IMR-90 (cell line): ENCODE data around the gene KRTAP10-1. TPM values are rescaled to one million over a fixed set of nuclear protein-coding genes. Genes with fewer than 3 reads are reported as not detected.

Experiments used
- ATAC-seq: fragments of 200-7000 bp; cut with Tn5 transposase; 2 replicates; pipeline ENCODE4 v1.9.1; 2020; ENCODE audit warnings: low read depth, mild to moderate bottlenecking, moderate library complexity
- BruUV-seq: library from RNA; stranded (reverse); fragments of 400-500 nt; replicated peaks from 2 replicates; lab custom pipeline; 2021; lab: Mats Ljungman, UMichigan
- CTCF ChIA-PET: fragments of 300-600 bp; formaldehyde crosslinking; extraction: SDS; loops from one replicate; lab custom pipeline; 2021; ENCODE audit warnings: antibody characterized with exemption; lab: Yijun Ruan, JAX
- POLR2A ChIA-PET: fragments of 300-600 bp; sonication (Branson Sonifier 250); formaldehyde crosslinking; loops from one replicate; lab custom pipeline; 2022; ENCODE audit warnings: antibody characterized with exemption; ENCODE audit not compliant: unreplicated experiment; lab: Charles Lee
- DNase-seq: peaks from one replicate; pipeline ENCODE4 v3.0.0; 2013
- H2AFZ ChIP-seq: replicated peaks from 2 replicates; pipeline ENCODE3; 2013; ENCODE audit warnings: low read length, mild to moderate bottlenecking; ENCODE audit not compliant: poor library complexity
- H2AK5ac ChIP-seq: 2 replicates; pipeline ENCODE4 v1.6.1; 2013; ENCODE audit warnings: low read depth, low read length, inconsistent platforms
- H2AK9ac ChIP-seq: replicated peaks from 2 replicates; pipeline ENCODE3; 2013; ENCODE audit warnings: mild to moderate bottlenecking, low read depth, low read length, moderate library complexity; ENCODE audit not compliant: poor library complexity
- H2BK120ac ChIP-seq: 2 replicates; pipeline ENCODE4 v1.6.1; 2013; ENCODE audit warnings: low read depth, low read length, inconsistent platforms
- H2BK15ac ChIP-seq: 3 replicates; pipeline ENCODE4 v1.6.1; 2013; ENCODE audit warnings: low read depth, low read length, inconsistent platforms
- H2BK20ac ChIP-seq: 2 replicates; pipeline ENCODE4 v1.6.1; 2013; ENCODE audit warnings: low read depth, mild to moderate bottlenecking, inconsistent platforms, low read length, moderate library complexity
- H2BK5ac ChIP-seq: 2 replicates; pipeline ENCODE4 v1.6.1; 2013; ENCODE audit warnings: mild to moderate bottlenecking, low read depth, low read length, inconsistent platforms; ENCODE audit not compliant: poor library complexity, severe bottlenecking
- H3K14ac ChIP-seq: replicated peaks from 2 replicates; pipeline ENCODE4 v1.6.1; 2013; ENCODE audit warnings: low read depth, low read length, inconsistent platforms
- H3K18ac ChIP-seq: 2 replicates; pipeline ENCODE4 v1.6.1; 2013; ENCODE audit warnings: low read depth, low read length, control low read depth
- H3K23ac ChIP-seq: 2 replicates; pipeline ENCODE4 v1.6.1; 2013; ENCODE audit warnings: low read depth, low read length, inconsistent platforms
- H3K27ac ChIP-seq: 2 replicates; pipeline ENCODE4 v1.5.1; 2013; ENCODE audit warnings: mild to moderate bottlenecking, control low read depth, low read length; ENCODE audit not compliant: insufficient read depth
- H3K27me3 ChIP-seq: 2 replicates; pipeline ENCODE4 v1.6.1; 2013; ENCODE audit warnings: low read length; ENCODE audit not compliant: control insufficient read depth, insufficient read depth
- H3K36me3 ChIP-seq: 2 replicates; pipeline ENCODE4 v1.6.1; 2013; ENCODE audit warnings: low read length, mixed read lengths; ENCODE audit not compliant: control insufficient read depth, insufficient read depth
- H3K4ac ChIP-seq: 2 replicates; pipeline ENCODE4 v1.6.1; 2013; ENCODE audit warnings: low read depth, low read length, inconsistent platforms
- H3K4me1 ChIP-seq: 2 replicates; pipeline ENCODE4 v1.6.1; 2013; ENCODE audit warnings: low read length, mixed read lengths; ENCODE audit not compliant: control insufficient read depth, insufficient read depth
- H3K4me2 ChIP-seq: 2 replicates; pipeline ENCODE4 v1.6.1; 2013; ENCODE audit warnings: low read depth, mild to moderate bottlenecking, control low read depth, low read length, moderate library complexity
- H3K4me3 ChIP-seq: 2 replicates; pipeline ENCODE4 v1.5.1; 2013; ENCODE audit warnings: low read depth, mild to moderate bottlenecking, control low read depth, low read length, moderate library complexity; ENCODE audit not compliant: insufficient read depth
- H3K56ac ChIP-seq: 2 replicates; pipeline ENCODE4 v1.6.1; 2013; ENCODE audit warnings: low read length, inconsistent platforms; ENCODE audit not compliant: insufficient read depth; ENCODE audit errors: extremely low read depth
- H3K79me1 ChIP-seq, 2 experiments: 2 replicates each; pipeline ENCODE4 v1.6.1; 2013; ENCODE audit warnings: low read length in 2 of 2, inconsistent platforms in 1 of 2, low read depth in 1 of 2
- H3K9ac ChIP-seq: 2 replicates; pipeline ENCODE4 v1.6.1; 2013; ENCODE audit warnings: low read depth, low read length, control low read depth
- H3K9me1 ChIP-seq: 2 replicates; pipeline ENCODE4 v1.6.1; 2013; ENCODE audit warnings: low read length, inconsistent platforms; ENCODE audit not compliant: insufficient read depth
- H3K9me3 ChIP-seq: 2 replicates; pipeline ENCODE4 v1.6.1; 2013; ENCODE audit warnings: low read length; ENCODE audit not compliant: control insufficient read depth, insufficient read depth
- H4K20me1 ChIP-seq: 2 replicates; pipeline ENCODE4 v1.6.1; 2013; ENCODE audit warnings: low read length, inconsistent platforms; ENCODE audit not compliant: insufficient read depth
- H4K5ac ChIP-seq: 2 replicates; pipeline ENCODE4 v1.6.1; 2013; ENCODE audit warnings: mild to moderate bottlenecking, low read depth, low read length, control low read depth
- H4K8ac ChIP-seq, 2 experiments: 2 replicates each; pipeline ENCODE4 v1.6.1; 2013; ENCODE audit warnings: low read depth in 2 of 2, low read length in 2 of 2, control low read depth in 1 of 2, inconsistent platforms in 1 of 2
- H4K91ac ChIP-seq: 2 replicates; pipeline ENCODE4 v1.6.1; 2013; ENCODE audit warnings: low read depth, low read length, inconsistent platforms; ENCODE audit not compliant: insufficient read depth
- BHLHE40 ChIP-seq: fragments of 150-350 bp; IDR thresholded peaks from 2 replicates; pipeline ENCODE4 v1.6.1; 2016; ENCODE audit warnings: mild to moderate bottlenecking, low read depth, low read length
- CHD1 ChIP-seq: IDR thresholded peaks from 2 replicates; pipeline ENCODE4 v1.6.1; 2012; ENCODE audit warnings: low read depth, low read length, improper control_type of control experiment
- CTCF ChIP-seq: conservative IDR thresholded peaks from 2 replicates; pipeline ENCODE4 v1.5.1; 2012; ENCODE audit warnings: mild to moderate bottlenecking, low read depth, low read length, improper control_type of control experiment
- FOS ChIP-seq: fragments of 150-350 bp; IDR thresholded peaks from 2 replicates; pipeline ENCODE4 v1.6.1; 2016; ENCODE audit warnings: low read depth, low read length
- MAFK ChIP-seq: IDR thresholded peaks from 2 replicates; pipeline ENCODE4 v1.6.1; 2012; ENCODE audit warnings: low read depth, low read length, improper control_type of control experiment
- MXI1 ChIP-seq: IDR thresholded peaks from 2 replicates; pipeline ENCODE4 v1.6.1; 2012; ENCODE audit warnings: low read depth, mild to moderate bottlenecking, low read length, moderate library complexity, borderline replicate concordance
- RAD21 ChIP-seq: IDR thresholded peaks from 2 replicates; pipeline ENCODE4 v1.6.1; 2012; ENCODE audit warnings: low read length, improper control_type of control experiment
- RCOR1 ChIP-seq: IDR thresholded peaks from 2 replicates; pipeline ENCODE4 v1.6.1; 2012; ENCODE audit warnings: mild to moderate bottlenecking, low read length, improper control_type of control experiment; ENCODE audit not compliant: insufficient replicate concordance
- USF2 ChIP-seq: fragments of 150-350 bp; IDR thresholded peaks from 2 replicates; pipeline ENCODE4 v1.6.1; 2017; ENCODE audit warnings: mild to moderate bottlenecking, antibody characterized with exemption, low read length, low read depth
- WGBS, 2 experiments: methylation state at CpG; one replicate each; pipeline versions ENCODE4 v1.1.5 to v1.1.7; 2013; ENCODE audit warnings: missing lambda C conversion rate in 2 of 2; ENCODE audit not compliant: insufficient read length in 1 of 2; ENCODE audit errors: extremely low coverage in 2 of 2; 5-methylcytosine and 5-hydroxymethylcytosine counted together
- dilution Hi-C: fragments of 300-500 bp; cut with HindIII; formaldehyde crosslinking; loops from one replicate; pipeline ENCODE4 v1.14.3; 2018; ENCODE audit warnings: low sequenced_read_pairs; ENCODE audit not compliant: unreplicated experiment
- in situ Hi-C: fragments of 300-500 bp; cut with MboI; formaldehyde crosslinking; loops from 3 replicates; pipeline ENCODE4 v1.14.3; 2019; ENCODE audit warnings: low sequenced_read_pairs, inconsistent platforms, mixed read lengths
- intact Hi-C: fragments of 100-400 bp; cut with micrococcal nuclease; formaldehyde crosslinking; loops from 2 replicates; pipeline ENCODE4 v1.10.0; 2022
- polyA plus RNA-seq, 3 experiments: library from polyadenylated mRNA; depleted of rRNA; stranded (reverse); fragments of >200 nt; gene quantifications; 2 replicates each; pipeline ENCODE4 v1.2.3, GENCODE V29; 2012; ENCODE audit warnings: low replicate concordance in 1 of 3
- total RNA-seq: library from RNA; depleted of rRNA; stranded (reverse); fragments of >200 nt; gene quantifications from 2 replicates; pipeline ENCODE4 v1.2.3, GENCODE V29; 2012

KRTAP10-1 gene
- total and polyA plus RNA-seq, 2 of the 4 experiments (the other 2 are of a cell fraction) = not detected

- TF ChIP-seq CTCF = peak; percentile 52
Measured at GRCh38 chr21:44510508-44511218, 29.3 kb downstream of the KRTAP10-1 start (continued).

GRCh38 chr21:44510109-44510507 is 29.9 kb downstream of the KRTAP10-1 start:
- dilution Hi-C loops (no loop called here), intact Hi-C loops (loop anchor here (1.0 kb wide), 1 partner anchor 283 kb away; no protein-coding TSS in a partner anchor), in situ Hi-C loops (loop anchor here (25.0 kb wide), 1 partner anchor 427 kb away; the partner anchor contains the start of gene SLX9)
- WGBS, 2 experiments = 72% methylated on average over 13 of the region's 18 CpGs; no CpG with 5 or more reads in 1 of the 2 experiments
- no peak overlapping the region for H4K8ac ChIP-seq
- H3K36me3 ChIP-seq = no peaks in the 10 kb centered on the region
- H2BK15ac ChIP-seq = no peak overlapping the region
- no peaks in the 10 kb centered on the region for H3K79me1 ChIP-seq
- ChIA-PET CTCF (interaction anchor here (0.6 kb wide), 1 partner anchor 330 kb away, joined by 8 read pairs; no protein-coding TSS in a partner anchor), POLR2A (no interaction called here)
- H2BK5ac ChIP-seq = no peak overlapping the region
- no peak overlapping the region for H3K4me3 ChIP-seq
- no peak overlapping the region for H3K56ac ChIP-seq
- H3K23ac ChIP-seq = no peak overlapping the region
- no peak overlapping the region for H2AK5ac ChIP-seq
- no peak overlapping the region for H3K9ac ChIP-seq
- peaks cover 23% of the 10 kb centered on the region for H3K27me3 ChIP-seq
- H4K5ac ChIP-seq = no peak overlapping the region
- H3K4me1 ChIP-seq = no peaks in the 10 kb centered on the region
- H2BK20ac ChIP-seq = no peak overlapping the region
- H3K9me3 ChIP-seq = no peaks in the 10 kb centered on the region
- no peak overlapping the region for H3K14ac ChIP-seq
- no peak overlapping the region for H2BK120ac ChIP-seq
- H3K9me1 ChIP-seq = no peaks in the 10 kb centered on the region
- H3K4me2 ChIP-seq = no peak overlapping the region
- H3K27ac ChIP-seq = no peak overlapping the region
- H2AFZ ChIP-seq = no peak overlapping the region
- no peak overlapping the region for H3K4ac ChIP-seq
- no peak overlapping the region for H3K18ac ChIP-seq
- DNase-seq (no peak), ATAC-seq (no peak)
- no peaks in the 10 kb centered on the region for H4K20me1 ChIP-seq
- H4K91ac ChIP-seq = no peak overlapping the region
- no peak overlapping the region for H2AK9ac ChIP-seq
- BruUV-seq = no TSS peak
- TF ChIP-seq BHLHE40 (no peak), CHD1 (no peak), MXI1 (no peak), MAFK (no peak), USF2 (no peak), FOS (no peak), RCOR1 (no peak), RAD21 (no peak), CTCF (no peak)
